Measurements from ENCODE around the gene KLHL25.
A peak's percentile ranks its signal among the peaks of the same experiment; 100 is the strongest.
"Not testable (repeated sequence)": the region's sequence is repeated elsewhere in the genome, so short reads cannot be mapped to it uniquely, and the experiment has no call there.

Gene KLHL25

GRCh38 chr15:85804481-85805170, 9.9 kb upstream of the KLHL25 start:
- no peak for DNase-seq

- not testable (repeated sequence) for DNase-seq
Observed at GRCh38 chr15:85802617-85803016, 7.9 kb upstream of the KLHL25 start.

GRCh38 chr15:85800478-85801123, 5.9 kb upstream of the KLHL25 start:
- DNase-seq = no peak

GRCh38 chr15:85796371-85796770, 1.6 kb upstream of the KLHL25 start:
- not testable (repeated sequence) for DNase-seq

- peak; percentile 59 for DNase-seq
Observed at GRCh38 chr15:85795337-85796305, 896 bp upstream of the KLHL25 start.

- DNase-seq = peak; percentile 84
Observed at GRCh38 chr15:85793641-85794597, 806 bp downstream of the KLHL25 start.

GRCh38 chr15:85792912-85793590, 1.7 kb downstream of the KLHL25 start:
- no peak for DNase-seq

- no peak for DNase-seq
Observed at GRCh38 chr15:85792102-85792731, 2.5 kb downstream of the KLHL25 start.

- no peak for DNase-seq
Observed at GRCh38 chr15:85789496-85789875, 5.2 kb downstream of the KLHL25 start.

- DNase-seq = no peak
Observed at GRCh38 chr15:85788771-85789495, 5.8 kb downstream of the KLHL25 start.

GRCh38 chr15:85786781-85787114, 8.0 kb downstream of the KLHL25 start:
- no peak for DNase-seq

- peak; percentile 65 for DNase-seq
Observed at GRCh38 chr15:85785887-85786780, 8.6 kb downstream of the KLHL25 start.

- no peak for DNase-seq
Observed at GRCh38 chr15:85782064-85782463, 12.7 kb downstream of the KLHL25 start.

GRCh38 chr15:85781099-85781498, 13.6 kb downstream of the KLHL25 start:
- no peak for DNase-seq

- DNase-seq = peak; percentile 66
Observed at GRCh38 chr15:85780225-85780985, 14.3 kb downstream of the KLHL25 start.

GRCh38 chr15:85779249-85779648, 15.5 kb downstream of the KLHL25 start:
- DNase-seq = no peak

GRCh38 chr15:85778107-85778776, 16.5 kb downstream of the KLHL25 start:
- DNase-seq = no peak
